HG03378 (cell line): ENCODE results near the gene TBC1D16.
"Not testable (repeated sequence)": the region's sequence is repeated elsewhere in the genome, so short reads cannot be mapped to it uniquely, and the experiment has no call there.

Experiments
- ATAC-seq: cut with Tn5 transposase; IDR thresholded peaks from one replicate; pipeline ENCODE4 v1.9.1; 2021; ENCODE audit warnings: mild to moderate bottlenecking, moderate library complexity; ENCODE audit not compliant: unreplicated experiment

TBC1D16 gene

DNA sequence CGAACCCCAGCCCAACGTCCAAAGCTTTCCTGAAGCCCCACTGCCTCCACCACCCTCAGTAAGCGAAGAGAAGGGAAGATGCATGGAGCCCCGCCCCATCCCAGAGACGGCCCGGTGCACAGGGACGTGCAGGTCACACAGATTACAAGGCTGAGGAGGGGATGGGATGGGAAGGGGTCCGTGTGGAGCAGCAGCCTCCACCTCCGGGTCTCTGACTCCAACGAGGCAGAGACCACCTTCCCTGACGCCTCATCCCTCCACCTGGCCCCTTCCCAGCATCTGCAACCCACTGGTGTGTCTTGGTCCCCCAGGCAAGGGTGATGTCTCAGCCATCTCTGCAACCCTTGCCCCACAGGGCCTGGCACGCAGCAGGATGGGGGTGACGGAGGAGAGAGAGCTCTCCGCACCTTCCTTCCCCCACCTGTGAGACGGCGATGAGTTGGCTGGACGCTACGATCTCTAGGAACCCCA lies 58.5 kb downstream of the TBC1D16 start:
- ATAC-seq, result no peak

DNA sequence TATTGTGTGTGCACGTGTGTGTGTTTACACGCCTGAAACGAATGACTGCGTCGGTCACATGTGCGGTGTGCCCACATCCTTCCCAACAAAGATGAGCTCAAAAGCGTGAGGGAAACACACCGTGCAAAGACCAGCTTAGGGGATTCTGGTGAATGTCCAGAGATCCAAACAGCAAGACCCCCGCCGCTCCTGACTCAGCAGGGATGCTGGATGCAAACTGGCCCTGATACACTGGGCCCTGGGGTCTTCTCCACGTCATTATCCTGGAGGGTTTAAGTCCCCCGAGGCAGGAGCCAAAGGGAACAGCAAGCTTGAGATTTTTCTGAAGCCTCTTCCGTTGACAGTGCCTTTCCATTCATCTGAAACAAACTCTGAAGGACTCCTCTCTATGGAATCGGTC lies 59.2 kb downstream of the TBC1D16 start:
- no peak for ATAC-seq

DNA sequence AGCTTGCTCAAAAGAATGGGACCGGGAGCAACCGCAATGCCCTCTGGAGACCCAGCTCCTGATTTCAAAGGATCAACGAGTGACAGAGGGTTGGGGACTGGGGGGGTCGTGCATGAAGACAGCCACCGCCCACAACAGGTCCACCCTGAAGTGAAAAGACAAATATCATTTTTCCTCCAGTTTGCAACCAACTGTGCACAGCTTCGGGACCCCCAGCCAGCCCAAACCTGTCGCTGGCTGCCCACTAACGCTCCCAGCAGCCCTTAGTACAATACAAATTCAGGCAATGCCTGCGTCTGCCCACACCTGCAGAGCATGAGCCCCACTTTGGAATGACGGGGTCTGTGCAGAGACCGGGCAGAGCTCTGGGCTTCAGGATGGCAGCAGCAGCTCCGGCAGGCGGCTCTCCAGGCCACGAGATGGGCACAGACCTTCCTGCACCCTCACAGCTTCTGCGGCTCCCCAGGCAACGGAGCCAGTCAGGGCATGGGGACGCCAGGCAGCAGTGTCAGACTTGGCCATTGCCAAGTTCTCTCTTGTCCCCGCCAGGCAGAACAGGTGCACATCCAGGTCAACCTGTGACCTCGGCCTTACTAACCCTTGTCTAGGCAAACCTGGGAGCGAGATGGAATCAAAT lies 60.1 kb downstream of the TBC1D16 start:
- ATAC-seq, result no peak

DNA sequence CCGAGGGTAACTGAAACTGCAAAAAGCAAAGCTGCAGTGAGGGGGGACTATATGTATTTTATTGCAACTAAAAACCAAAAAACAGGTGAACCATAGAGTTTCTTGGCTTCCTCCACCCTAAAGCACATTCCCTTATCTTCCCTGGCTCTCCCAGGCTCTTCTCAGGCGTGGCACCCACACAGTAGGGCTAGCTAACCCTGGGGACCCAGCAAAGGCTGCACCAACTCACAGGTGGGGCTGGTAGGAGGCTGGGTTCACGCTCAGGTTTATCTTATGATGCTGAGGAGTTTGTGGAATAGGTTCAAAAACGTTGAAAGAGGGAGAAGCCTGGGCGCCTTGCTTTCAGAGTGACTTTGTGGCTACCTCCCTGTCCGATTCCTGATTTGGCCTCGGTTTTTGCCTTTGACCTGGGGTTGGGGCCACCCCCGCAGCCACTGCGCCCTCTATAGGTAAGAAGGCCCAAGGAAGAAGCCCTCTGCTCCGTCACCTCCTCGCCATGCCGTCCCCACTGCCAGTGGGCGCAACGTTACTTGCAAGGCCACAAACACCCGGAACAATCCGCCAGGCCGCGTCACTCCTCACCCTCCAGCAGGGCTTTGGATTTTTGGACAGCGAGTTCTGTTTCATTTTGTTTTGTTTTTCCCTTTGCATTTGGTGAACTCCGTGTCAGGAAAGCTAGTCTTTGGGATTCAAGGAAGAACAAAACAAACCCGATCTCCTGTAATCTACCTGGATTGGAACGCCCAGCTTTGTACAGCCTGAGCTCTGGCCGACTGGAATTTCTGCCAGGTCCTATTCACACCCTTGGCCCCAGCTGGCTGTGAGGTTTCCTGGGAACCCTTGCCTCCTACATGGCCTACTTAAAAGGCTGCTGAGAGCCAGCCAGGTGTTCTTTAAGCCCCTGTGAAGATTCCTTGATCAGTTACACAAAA lies 60.8 kb downstream of the TBC1D16 start:
- no peak for ATAC-seq

DNA sequence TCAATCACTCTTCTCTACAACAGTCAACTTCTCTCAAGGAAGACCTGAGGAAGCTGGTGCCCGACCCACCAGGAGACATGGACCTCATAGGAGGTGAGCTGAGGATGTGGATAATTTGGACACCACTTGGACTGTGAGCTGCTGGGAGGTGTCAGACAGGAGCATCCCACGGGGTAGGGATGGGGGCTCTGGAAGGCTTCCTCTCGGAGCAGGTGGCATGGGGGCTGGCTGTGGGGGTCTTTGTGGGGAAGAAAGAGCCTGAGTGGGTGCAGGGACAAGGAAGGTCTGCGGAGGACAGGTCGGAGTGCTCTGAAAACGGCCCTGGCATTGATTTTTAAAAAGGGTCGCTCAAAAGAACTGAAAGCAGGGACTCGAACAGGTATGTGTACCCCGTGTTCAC lies 64.0 kb downstream of the TBC1D16 start:
- no peak for ATAC-seq

DNA sequence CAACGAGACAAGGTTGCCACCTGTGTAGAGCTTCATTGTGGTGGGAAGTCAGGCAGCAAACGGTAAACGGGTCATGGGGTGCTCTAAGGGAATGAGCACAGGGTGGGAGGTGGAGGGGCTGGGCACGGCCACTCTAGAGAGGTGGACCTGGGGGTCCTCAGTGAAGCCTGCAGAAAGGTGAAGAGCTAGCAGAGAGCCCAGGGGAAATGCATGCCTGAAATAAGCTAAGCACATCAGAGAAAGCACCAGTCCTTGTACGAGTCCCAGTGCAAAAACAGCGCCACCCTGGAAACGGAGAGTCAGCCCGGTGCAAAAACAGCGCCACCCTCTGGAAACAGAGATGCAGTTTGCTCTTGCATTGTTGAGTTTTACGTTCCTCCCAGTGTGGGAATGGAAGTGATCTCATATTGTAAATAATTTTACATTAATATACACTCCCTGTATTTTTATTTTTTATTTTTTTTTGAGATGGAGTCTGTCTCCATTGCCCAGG lies 65.0 kb downstream of the TBC1D16 start:
- ATAC-seq, result no peak

DNA sequence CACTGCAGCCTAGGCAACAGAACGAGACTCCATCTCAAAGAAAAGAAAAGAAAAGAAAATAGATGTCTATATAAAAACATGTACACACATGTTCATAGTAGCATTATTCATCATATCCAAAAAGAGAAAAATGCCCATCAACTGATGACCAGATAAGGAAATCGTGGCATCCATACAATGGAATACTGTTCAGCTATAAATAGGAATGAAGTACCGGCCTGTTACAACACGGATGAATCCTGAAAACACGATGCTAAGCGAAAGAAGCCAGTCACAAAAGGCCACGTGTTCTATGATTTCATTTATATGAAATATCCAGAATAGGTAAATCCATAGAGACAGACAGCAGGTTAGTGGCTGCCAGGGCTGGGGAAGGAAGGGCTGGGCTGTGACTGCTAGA lies 65.8 kb downstream of the TBC1D16 start:
- no peak for ATAC-seq

DNA sequence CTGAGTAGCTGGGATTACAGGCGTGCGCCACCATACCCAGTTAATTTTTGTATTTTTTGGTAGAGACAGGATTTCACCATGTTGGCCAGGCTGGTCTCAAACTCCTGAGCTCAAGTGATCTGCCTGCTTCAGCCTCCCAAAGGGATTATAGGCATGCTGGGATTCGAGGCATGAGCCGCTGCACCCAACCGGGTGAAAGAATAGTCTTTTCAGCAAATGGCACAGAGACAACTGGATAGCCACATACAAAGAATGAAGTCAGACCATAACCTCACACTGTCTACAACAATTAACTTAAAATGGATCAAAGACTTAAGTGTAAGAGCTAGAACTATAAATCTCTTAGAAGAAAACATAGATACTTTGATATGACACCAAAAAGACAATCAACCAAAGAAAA lies 67.6 kb downstream of the TBC1D16 start:
- no peak for ATAC-seq

DNA sequence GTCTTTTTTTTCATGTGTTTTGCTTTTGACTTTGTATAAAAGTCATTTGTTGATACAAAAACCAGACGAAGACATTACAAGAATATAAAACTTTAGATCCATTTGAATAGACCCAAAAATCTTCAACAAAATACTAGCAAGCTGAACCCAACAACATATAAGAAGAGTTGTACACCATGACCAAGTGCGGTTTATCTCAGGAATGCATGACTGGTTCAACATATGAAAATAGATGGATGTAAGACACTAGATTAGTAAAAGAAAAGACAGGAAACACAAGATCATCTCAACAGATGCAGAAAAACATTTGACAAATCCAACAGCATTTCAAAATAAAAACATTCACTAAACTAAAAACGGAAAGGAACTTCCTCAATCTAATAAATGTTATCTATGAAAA lies 69.0 kb downstream of the TBC1D16 start:
- no peak for ATAC-seq

DNA sequence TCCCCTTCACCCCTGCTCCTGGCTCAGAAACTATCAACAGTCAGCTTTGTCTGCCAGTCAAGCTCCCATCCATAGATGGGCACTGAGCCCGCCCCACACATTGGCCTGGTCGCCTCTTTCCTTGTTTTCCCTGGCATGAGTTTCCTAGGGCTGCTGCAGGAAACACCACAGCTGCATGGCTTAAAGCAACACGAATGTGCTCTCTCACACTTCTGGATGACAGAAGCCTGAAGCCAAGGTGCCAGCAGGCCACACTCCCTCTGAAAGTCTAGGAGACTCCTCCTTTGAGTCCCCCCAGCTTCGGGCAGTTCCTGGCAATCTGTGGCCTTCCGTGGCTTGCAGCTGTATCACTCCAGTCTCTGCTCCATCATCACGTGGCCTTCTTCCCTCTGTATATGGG lies 69.9 kb downstream of the TBC1D16 start:
- ATAC-seq, result no peak

DNA sequence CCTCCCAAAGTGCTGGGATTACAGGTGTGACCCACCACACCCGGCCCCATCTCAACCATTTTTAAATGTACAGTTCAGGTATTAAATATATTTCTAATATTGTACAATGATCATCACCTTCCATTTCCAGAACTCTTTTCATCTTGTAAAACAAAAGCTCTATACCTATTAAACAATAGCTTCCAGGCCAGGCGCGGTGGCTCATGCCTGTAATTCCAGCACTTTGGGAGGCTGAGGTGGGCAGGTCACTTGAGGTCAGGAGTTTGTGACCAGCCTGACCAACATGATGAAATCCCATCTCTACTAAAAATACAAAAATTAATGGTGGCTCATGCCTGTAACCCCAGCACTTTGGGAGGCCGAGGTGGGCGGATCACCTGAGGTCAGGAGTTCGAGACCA lies 73.2 kb downstream of the TBC1D16 start:
- ATAC-seq, result not testable (repeated sequence)

DNA sequence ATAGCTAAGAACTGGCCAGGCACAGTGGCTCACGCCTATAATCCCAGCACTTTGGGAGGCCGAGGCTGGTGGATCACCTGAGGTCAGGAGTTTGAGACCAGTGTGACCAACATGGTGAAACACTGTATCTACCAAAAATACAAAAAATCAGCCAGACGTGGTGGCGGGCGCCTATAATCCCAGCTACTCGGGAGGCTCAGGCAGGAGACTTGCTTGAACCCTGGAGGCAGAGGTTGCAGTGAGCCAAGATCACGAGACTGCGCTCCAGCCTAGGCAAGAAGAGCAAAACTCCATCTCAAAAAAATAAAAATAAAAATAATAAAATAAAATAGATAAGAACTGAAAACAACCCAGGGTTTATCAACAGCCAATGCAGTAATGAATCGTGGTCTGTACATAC lies 74.1 kb downstream of the TBC1D16 start:
- not testable (repeated sequence) for ATAC-seq

DNA sequence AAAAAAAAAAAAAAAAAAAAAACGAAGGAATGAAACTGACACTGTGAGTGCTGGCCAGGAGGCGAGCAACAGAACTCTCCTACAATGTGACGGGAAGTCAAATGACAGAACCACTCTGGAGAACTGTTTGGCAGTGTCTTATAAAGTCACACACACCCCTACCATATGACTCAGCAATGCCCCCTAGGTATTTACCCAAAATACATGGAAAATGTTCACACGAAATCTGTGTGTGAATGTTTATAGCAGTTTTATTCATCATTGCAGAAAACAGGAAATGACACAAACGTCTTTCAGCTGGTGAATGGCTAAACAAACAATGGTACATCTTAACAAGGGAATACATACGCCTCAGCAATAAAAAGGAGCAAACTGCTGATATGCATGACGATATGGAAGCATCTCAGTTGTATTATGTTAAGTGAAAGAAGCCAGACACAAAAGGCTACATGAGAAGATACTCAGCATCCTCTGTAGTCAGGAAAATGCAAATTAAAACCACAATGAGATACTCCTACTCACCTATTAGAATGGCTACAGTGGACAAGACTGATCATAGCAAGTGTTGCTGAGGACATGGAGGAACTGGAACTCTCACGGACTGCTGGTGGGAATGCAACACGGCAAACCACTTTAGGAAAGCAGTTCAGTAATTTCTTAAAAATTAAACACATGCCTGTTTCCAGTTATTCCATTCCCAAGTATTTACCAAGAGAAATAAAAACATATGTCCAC lies 74.7 kb downstream of the TBC1D16 start:
- no peak for ATAC-seq

DNA sequence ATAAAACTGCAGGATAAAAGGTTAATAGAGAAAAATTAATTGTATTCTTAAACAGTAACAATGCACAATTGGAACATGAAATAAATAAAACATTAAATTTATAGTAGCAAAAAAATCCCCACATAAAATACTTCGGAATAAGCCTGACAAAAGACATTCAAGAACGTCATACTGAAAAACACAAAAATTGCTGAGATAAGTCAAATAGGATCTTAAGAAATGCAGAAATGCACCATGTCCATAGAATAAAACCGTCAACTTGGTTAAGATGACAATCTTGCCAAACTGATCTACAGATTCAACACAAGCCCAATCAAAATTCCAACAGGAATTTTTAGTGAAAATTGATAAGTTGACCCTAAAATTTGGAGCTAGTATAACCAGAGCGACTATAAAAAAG lies 76.6 kb downstream of the TBC1D16 start:
- ATAC-seq, result no peak

DNA sequence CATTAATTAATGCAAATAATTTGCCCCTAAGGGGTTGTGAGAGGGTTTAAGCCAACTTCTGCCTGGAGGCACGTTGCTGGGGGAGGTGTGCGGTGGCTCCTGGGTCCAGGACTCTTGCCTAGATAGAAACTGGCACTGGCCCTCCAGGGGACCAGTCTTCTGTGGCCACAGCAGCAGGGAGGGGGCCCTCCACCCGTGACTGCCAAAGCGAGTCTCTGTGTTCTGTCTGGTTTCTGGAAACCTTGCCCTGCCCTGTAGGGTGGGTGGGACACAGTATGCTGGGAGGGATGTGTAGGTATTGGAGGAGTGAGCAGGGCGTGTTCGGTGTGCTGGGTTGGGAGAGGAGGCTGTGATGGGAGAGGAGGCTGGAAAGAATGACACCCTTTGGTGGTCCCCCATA lies 78.8 kb downstream of the TBC1D16 start:
- ATAC-seq, result no peak

DNA sequence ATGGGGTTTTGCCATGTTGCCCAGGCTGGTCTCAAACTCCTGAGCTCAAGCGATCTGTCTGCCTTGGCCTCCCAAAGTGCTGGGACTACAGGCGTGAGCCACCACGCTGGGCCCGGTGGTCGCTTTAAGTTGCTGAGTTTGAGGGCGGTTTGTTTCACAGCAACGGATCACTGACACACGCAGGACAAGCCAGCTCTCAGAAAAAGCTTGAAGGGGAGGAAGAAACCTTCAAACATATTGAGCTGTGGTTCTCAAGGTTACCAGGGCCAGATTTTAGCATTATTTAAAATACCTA lies 79.3 kb downstream of the TBC1D16 start:
- not testable (repeated sequence) for ATAC-seq

DNA sequence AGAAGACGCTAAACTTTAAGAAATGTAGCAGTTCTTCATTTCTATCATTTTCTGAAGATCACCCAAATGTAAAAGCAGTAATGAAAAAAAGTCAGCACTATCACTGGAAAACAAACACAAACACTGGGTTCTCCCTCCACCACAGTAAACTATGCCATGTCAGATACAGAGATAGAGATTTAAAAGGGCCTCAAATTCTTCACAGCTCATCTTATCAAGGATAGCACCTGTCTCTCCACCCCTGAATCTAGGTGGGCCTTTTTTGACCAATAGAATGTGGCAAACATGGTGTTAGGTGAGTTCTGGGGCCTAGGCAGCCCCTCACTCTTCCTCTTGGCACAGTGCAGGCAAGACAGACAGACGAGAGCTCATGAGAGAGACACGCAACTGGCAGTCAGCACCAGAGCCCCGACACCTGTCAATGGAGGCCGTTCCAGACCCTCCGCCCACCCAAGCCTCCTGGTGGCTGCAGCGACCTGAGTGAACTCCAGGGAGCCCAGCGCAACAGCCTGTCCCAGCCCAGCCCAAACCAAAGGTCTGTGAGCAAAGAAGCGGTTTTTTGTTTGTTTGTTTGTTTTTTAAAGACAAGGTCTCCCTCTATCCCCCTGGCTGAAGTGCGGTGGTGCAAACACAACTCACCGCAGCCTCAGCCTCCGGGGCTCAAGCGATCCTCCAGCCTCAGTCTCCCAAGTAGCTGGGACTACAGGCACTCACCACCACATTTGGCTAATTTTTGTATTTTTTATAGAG lies 79.8 kb downstream of the TBC1D16 start:
- no peak for ATAC-seq

DNA sequence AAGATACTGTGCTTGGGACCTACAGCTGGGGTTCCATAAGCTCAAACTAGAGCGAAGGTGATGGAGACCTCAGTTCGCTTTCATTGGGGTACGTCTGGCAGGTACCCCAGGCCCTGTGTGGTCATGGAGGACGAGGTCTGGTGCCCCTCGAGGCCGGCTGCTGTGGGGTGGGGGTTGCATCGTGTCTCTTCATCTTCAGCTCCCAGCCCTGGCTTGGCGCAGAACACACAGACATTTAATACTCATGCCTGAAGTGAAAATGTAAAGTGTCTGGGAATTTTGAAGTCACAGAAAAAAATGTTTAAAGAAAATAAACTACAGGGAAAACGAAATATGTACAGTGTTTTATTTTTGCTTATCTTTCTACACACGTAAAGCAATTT lies 80.5 kb downstream of the TBC1D16 start:
- no peak for ATAC-seq

DNA sequence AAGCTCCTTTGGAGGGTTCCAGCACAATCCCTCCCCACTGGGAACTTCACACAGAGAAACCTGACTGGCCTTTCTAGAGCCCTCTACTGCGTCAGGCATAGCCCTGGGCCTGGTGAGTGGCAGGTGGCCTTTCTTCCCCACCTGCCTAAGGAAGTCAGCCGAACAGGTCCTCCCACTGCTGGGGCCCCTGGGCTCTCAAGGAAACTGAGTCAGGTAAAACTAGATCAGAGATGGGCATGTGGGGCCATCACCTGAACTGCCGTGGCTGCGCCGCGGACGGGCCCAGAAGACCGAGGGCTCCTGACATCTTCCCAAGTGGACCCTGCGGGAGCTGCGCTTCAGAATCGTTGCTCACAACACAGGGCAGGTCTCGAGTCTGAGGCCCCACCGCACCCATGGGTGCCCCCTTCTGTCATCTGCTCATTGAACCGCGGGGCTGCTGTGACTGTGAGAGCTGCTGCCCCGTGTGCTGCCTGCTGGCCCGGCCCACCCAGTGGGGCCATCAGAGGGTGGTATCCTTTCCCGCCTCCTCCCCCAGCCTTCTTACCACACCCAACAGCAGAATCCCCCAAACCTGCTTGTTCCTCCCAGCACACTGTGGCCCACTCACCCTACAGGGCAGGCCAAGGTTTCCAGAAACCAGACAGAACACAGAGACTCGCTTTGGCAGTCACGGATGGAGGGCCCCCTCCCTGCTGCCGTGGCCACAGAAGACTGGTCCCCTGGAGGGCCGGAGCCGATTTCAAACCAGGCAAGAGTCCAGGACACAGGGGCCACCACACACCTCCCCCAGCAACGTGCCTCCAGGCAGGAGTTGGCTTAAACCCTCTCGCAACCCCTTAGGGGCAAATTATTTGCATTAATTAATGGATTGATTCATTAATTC lies 81.1 kb downstream of the TBC1D16 start:
- no peak for ATAC-seq

DNA sequence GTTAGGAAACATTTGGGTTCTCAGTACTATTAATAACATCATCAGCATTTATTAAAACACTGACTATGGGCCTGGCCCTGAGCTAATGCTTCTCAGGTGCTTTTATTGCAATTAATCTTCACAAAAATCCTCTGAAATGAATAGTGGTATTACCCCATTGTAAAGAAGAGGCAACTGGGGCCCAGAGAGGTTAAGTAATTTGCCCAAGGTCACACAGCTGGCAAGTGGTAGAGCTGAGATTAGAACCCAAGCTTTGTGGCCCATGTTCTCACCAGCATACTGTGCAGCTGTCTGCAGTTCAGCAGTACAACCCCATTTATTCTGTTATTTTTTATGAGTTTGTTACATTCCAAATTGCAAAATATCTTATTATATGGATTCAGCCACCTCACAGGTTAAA lies 82.3 kb downstream of the TBC1D16 start:
- no peak for ATAC-seq
